Panc1 (cell line): ENCODE data around the gene PTPRK. TPM values are rescaled to one million over a fixed set of nuclear protein-coding genes. Genes with fewer than 3 reads are reported as not detected.

ENCODE experiments used
- ATAC-seq: fragments of 200-7000 bp; cut with Tn5 transposase; 2 replicates; pipeline ENCODE4 v1.9.1; 2020; ENCODE audit warnings: mild to moderate bottlenecking, moderate library complexity
- BruUV-seq: library from RNA; stranded (reverse); fragments of 400-500 nt; replicated peaks from 2 replicates; lab custom pipeline; 2021; lab: Mats Ljungman, UMichigan
- CTCF ChIA-PET: fragments of 300-600 bp; sonication (Branson Sonifier 250); formaldehyde crosslinking; loops from one replicate; lab custom pipeline; 2022; ENCODE audit warnings: antibody characterized with exemption; lab: Charles Lee
- POLR2A ChIA-PET: fragments of 300-600 bp; sonication (Branson Sonifier 250); formaldehyde crosslinking; loops from one replicate; lab custom pipeline; 2022; ENCODE audit warnings: antibody characterized with exemption; lab: Charles Lee
- DNase-seq: peaks from one replicate; pipeline ENCODE4 v3.0.0-alpha.2; 2010; ENCODE audit warnings: low read depth, low spot score
- H3K27ac ChIP-seq: 2 replicates; pipeline ENCODE4 v1.5.1; 2011; ENCODE audit warnings: mild to moderate bottlenecking, low read length, inconsistent platforms
- H3K27me3 ChIP-seq: fragments of 200-500 bp; sonication (Bioruptor generic); 2 replicates; pipeline ENCODE4 v1.6.0; 2014; ENCODE audit warnings: low read length, inconsistent platforms; ENCODE audit not compliant: control insufficient read depth, insufficient read depth
- H3K36me3 ChIP-seq: fragments of 200-500 bp; sonication (Bioruptor generic); 2 replicates; pipeline ENCODE4 v1.5.1; 2014; ENCODE audit warnings: inconsistent platforms, mild to moderate bottlenecking, low read length, moderate library complexity; ENCODE audit not compliant: control insufficient read depth, insufficient read depth
- H3K4me1 ChIP-seq: 2 replicates; pipeline ENCODE4 v1.5.1; 2011; ENCODE audit warnings: inconsistent platforms, mild to moderate bottlenecking, low read length, moderate library complexity; ENCODE audit not compliant: control insufficient read depth, insufficient read depth
- H3K4me3 ChIP-seq, 2 experiments: 2 replicates each; pipeline ENCODE4 v1.5.1; 2011 to 2012; ENCODE audit warnings: low read depth in 2 of 2, low read length in 2 of 2, mild to moderate bottlenecking in 2 of 2, inconsistent platforms in 1 of 2, moderate library complexity in 1 of 2
- H3K9me3 ChIP-seq: fragments of 200-500 bp; sonication (Bioruptor generic); 2 replicates; pipeline ENCODE4 v1.5.1; 2014; ENCODE audit warnings: low read depth, mild to moderate bottlenecking, inconsistent platforms, low read length, moderate library complexity; ENCODE audit not compliant: control insufficient read depth, insufficient read depth
- POLR2AphosphoS5 ChIP-seq: IDR thresholded peaks from 2 replicates; pipeline ENCODE4 v1.6.1; 2012; ENCODE audit warnings: mild to moderate bottlenecking, low read depth, low read length, moderate library complexity
- SIN3A ChIP-seq: IDR thresholded peaks from 2 replicates; pipeline ENCODE4 v1.6.1; 2012; ENCODE audit warnings: low read depth, mild to moderate bottlenecking, low read length, moderate library complexity, borderline replicate concordance; ENCODE audit not compliant: insufficient read depth
- TCF7L2 ChIP-seq: IDR thresholded peaks from 2 replicates; pipeline ENCODE4 v1.6.1; 2011; ENCODE audit warnings: mild to moderate bottlenecking, low read depth, low read length, inconsistent platforms
- in situ Hi-C: cut with HindIII; loops from 2 replicates; pipeline ENCODE4 v1.10.0; 2016; ENCODE audit warnings: low sequenced_read_pairs, low pct_unique_long_range_greater_than_20kb
- intact Hi-C: fragments of 100-400 bp; cut with micrococcal nuclease; formaldehyde crosslinking; loops from one replicate; pipeline ENCODE4 v1.10.0; 2022; ENCODE audit not compliant: unreplicated experiment
- total RNA-seq: library from RNA; stranded (reverse); gene quantifications from one replicate; pipeline ENCODE4 v1.2.1, GENCODE V29; 2021; ENCODE audit not compliant: unreplicated experiment
- TF ChIP-seq, protein P1 (sequence below), 2 experiments: IDR thresholded peaks; 2 replicates each; pipeline ENCODE4 v1.6.1; 2011 to 2012; ENCODE audit warnings: low read depth in 2 of 2, control low read depth in 1 of 2, low read length in 1 of 2, mild to moderate bottlenecking in 1 of 2, moderate library complexity in 1 of 2; ENCODE audit not compliant: insufficient read depth in 1 of 2
- TF ChIP-seq, protein P2 (sequence below): fragments of 450-650 bp; IDR thresholded peaks from 2 replicates; pipeline ENCODE4 v1.5.1; 2017; ENCODE audit warnings: mild to moderate bottlenecking

PTPRK gene
- total RNA-seq, 1 experiment from 2014 or later = 61.8 TPM

DNA sequence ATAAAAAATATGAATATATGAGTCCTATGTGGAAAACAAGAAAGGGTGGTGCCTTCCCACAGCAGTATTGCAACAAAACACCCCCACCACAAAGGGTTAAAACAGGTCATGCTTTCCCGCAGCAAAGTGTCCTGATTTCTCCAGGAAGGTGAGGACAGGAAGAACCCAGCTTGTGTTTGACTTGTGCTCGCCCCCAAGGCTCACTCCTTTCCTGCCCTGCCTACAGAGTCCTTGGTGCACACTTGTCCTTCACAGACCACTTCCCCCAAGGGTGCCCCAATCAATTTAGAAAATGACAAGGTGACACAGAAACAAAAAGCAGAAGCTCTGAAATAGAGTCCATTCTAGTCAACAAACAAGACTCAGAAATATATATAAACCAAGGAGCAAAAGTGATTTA is 237.4 kb downstream of the PTPRK start:
- CTCF ChIA-PET = interaction anchor here (0.5 to 0.6 kb wide), 2 partner anchors 54 to 189 kb away, joined by 3 to 7 read pairs; no protein-coding TSS in a partner anchor

DNA sequence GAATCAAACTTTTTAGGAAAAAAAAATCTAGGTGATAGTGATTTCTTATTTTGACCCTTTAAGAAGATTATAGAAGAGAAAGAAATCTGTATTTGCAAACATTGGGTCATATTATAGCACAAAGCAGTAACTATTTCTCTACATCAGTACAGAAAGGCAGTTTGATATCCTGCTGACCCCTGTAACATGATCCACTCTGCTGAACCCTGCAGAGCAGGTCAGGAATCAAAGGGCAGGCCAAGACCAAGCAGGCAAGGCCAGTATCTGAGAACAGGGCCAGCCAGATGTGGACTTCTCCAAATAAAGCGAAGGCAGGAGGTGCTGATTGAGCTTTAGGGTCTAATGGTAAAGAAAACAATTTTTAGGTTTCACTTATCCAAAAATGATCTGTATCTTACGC is 239.4 kb downstream of the PTPRK start:
- TF ChIP-seq POLR2AphosphoS5 (no peak), SIN3A (no peak), TCF7L2 (no peak)
- TF ChIP-seq, protein P1, sequence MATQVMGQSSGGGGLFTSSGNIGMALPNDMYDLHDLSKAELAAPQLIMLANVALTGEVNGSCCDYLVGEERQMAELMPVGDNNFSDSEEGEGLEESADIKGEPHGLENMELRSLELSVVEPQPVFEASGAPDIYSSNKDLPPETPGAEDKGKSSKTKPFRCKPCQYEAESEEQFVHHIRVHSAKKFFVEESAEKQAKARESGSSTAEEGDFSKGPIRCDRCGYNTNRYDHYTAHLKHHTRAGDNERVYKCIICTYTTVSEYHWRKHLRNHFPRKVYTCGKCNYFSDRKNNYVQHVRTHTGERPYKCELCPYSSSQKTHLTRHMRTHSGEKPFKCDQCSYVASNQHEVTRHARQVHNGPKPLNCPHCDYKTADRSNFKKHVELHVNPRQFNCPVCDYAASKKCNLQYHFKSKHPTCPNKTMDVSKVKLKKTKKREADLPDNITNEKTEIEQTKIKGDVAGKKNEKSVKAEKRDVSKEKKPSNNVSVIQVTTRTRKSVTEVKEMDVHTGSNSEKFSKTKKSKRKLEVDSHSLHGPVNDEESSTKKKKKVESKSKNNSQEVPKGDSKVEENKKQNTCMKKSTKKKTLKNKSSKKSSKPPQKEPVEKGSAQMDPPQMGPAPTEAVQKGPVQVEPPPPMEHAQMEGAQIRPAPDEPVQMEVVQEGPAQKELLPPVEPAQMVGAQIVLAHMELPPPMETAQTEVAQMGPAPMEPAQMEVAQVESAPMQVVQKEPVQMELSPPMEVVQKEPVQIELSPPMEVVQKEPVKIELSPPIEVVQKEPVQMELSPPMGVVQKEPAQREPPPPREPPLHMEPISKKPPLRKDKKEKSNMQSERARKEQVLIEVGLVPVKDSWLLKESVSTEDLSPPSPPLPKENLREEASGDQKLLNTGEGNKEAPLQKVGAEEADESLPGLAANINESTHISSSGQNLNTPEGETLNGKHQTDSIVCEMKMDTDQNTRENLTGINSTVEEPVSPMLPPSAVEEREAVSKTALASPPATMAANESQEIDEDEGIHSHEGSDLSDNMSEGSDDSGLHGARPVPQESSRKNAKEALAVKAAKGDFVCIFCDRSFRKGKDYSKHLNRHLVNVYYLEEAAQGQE (IDR thresholded peaks at IDR 0.05; ENCODE audit: insufficient read depth in 1 of 2, low read depth in 2 of 2, low read length in 1 of 2) = no peak
- TF ChIP-seq, protein P2, sequence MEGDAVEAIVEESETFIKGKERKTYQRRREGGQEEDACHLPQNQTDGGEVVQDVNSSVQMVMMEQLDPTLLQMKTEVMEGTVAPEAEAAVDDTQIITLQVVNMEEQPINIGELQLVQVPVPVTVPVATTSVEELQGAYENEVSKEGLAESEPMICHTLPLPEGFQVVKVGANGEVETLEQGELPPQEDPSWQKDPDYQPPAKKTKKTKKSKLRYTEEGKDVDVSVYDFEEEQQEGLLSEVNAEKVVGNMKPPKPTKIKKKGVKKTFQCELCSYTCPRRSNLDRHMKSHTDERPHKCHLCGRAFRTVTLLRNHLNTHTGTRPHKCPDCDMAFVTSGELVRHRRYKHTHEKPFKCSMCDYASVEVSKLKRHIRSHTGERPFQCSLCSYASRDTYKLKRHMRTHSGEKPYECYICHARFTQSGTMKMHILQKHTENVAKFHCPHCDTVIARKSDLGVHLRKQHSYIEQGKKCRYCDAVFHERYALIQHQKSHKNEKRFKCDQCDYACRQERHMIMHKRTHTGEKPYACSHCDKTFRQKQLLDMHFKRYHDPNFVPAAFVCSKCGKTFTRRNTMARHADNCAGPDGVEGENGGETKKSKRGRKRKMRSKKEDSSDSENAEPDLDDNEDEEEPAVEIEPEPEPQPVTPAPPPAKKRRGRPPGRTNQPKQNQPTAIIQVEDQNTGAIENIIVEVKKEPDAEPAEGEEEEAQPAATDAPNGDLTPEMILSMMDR = no peak
- in situ Hi-C loops (no loop called here), intact Hi-C loops (no loop called here)
- Histone ChIP-seq H3K36me3 (no peaks in the 10 kb centered on the region), H3K9me3 (no peaks in the 10 kb centered on the region), H3K4me1 (peaks cover 4% of the 10 kb centered on the region; the same call in 1 of the 2 replicates), H3K4me3 (no peak overlapping the region), H3K27me3 (no peaks in the 10 kb centered on the region), H3K27ac (no peak overlapping the region)
- ATAC-seq = no peak
- ChIA-PET CTCF (no interaction called here), POLR2A (no interaction called here)
- BruUV-seq = no TSS peak
- DNase-seq = no peak

More for the DNA sequence above, 237.4 kb downstream of the PTPRK start:
- POLR2A ChIA-PET = no interaction called here
- ATAC-seq (no peak), DNase-seq (no peak)
- H3K4me1 ChIP-seq = no peaks in the 10 kb centered on the region; the same call in 1 of the 2 replicates
- intact Hi-C loops = no loop called here
- no peak overlapping the region for H3K27ac ChIP-seq
- in situ Hi-C loops = no loop called here
- no peaks in the 10 kb centered on the region for H3K9me3 ChIP-seq
- H3K27me3 ChIP-seq = no peaks in the 10 kb centered on the region
- H3K4me3 ChIP-seq = no peak overlapping the region
- BruUV-seq = no TSS peak
- no peaks in the 10 kb centered on the region for H3K36me3 ChIP-seq
- no peak for TF ChIP-seq SIN3A
- TF ChIP-seq TCF7L2 = no peak
- TF ChIP-seq, protein P2 = no peak
- no peak for TF ChIP-seq POLR2AphosphoS5
- TF ChIP-seq, protein P1 (IDR thresholded peaks at IDR 0.05; ENCODE audit: insufficient read depth in 1 of 2, low read depth in 2 of 2, low read length in 1 of 2) = no peak
